Loucy (cell line): ENCODE data around the gene BIRC2.

ENCODE experiments used
- H2AFZ ChIP-seq: fragments of 200-600 bp; sonication (generic); 2 replicates; pipeline ENCODE4 v1.6.0; 2016; ENCODE audit warnings: antibody characterized with exemption, mild to moderate bottlenecking, low read length, moderate library complexity
- H3F3A ChIP-seq: fragments of 200-600 bp; 2 replicates; pipeline ENCODE4 v1.6.0; 2016; ENCODE audit warnings: antibody characterized with exemption, low read depth, mild to moderate bottlenecking
- H3K27me3 ChIP-seq: fragments of 200-600 bp; sonication (generic); 2 replicates; pipeline ENCODE4 v1.6.1; 2014; ENCODE audit warnings: low read length, mild to moderate bottlenecking; ENCODE audit not compliant: insufficient read depth, poor library complexity, severe bottlenecking
- H3K36me3 ChIP-seq: fragments of 200-600 bp; sonication (generic); 2 replicates; pipeline ENCODE4 v1.6.1; 2016; ENCODE audit warnings: low read length; ENCODE audit not compliant: insufficient read depth
- H3K4me1 ChIP-seq: fragments of 200-600 bp; sonication (generic); 2 replicates; pipeline ENCODE4 v1.5.1; 2014; ENCODE audit warnings: low read length, mild to moderate bottlenecking; ENCODE audit not compliant: insufficient read depth, poor library complexity, severe bottlenecking
- H3K4me2 ChIP-seq: fragments of 200-600 bp; sonication (generic); 2 replicates; pipeline ENCODE4 v1.6.0; 2014; ENCODE audit warnings: antibody characterized with exemption, low read length, low read depth, mild to moderate bottlenecking; ENCODE audit not compliant: poor library complexity, severe bottlenecking
- H3K4me3 ChIP-seq: fragments of 200-600 bp; sonication (generic); 2 replicates; pipeline ENCODE4 v1.5.1; 2014; ENCODE audit warnings: low read length, mild to moderate bottlenecking, mixed read lengths; ENCODE audit not compliant: poor library complexity, severe bottlenecking
- H3K79me2 ChIP-seq: fragments of 200-600 bp; sonication (generic); 2 replicates; pipeline ENCODE4 v1.6.1; 2014; ENCODE audit warnings: low read length; ENCODE audit not compliant: insufficient read depth
- H3K9ac ChIP-seq: fragments of 200-600 bp; sonication (generic); 2 replicates; pipeline ENCODE4 v1.6.0; 2014; ENCODE audit warnings: mild to moderate bottlenecking, low read depth, low read length, moderate library complexity; ENCODE audit not compliant: poor library complexity, severe bottlenecking
- H3K9me2 ChIP-seq: fragments of 200-600 bp; sonication (generic); replicated peaks from 2 replicates; pipeline ENCODE4 v1.6.1; 2016; ENCODE audit warnings: low read depth, low read length, mixed read lengths
- H3K9me3 ChIP-seq: fragments of 200-600 bp; sonication (generic); 2 replicates; pipeline ENCODE4 v1.6.1; 2014; ENCODE audit warnings: mild to moderate bottlenecking, antibody characterized with exemption, low read length, low read depth; ENCODE audit not compliant: insufficient read depth
- H4K20me1 ChIP-seq: fragments of 200-600 bp; sonication (generic); 2 replicates; pipeline ENCODE4 v1.6.0; 2014; ENCODE audit warnings: antibody characterized with exemption, low read length, mild to moderate bottlenecking; ENCODE audit not compliant: insufficient read depth, poor library complexity, severe bottlenecking
- CTCF ChIP-seq: fragments of 200-600 bp; sonication (generic); conservative IDR thresholded peaks from 2 replicates; pipeline ENCODE4 v1.5.1; 2014; ENCODE audit warnings: mild to moderate bottlenecking, antibody characterized with exemption, low read length
- EZH2phosphoT487 ChIP-seq: fragments of 200-600 bp; IDR thresholded peaks from 2 replicates; pipeline ENCODE4 v1.6.1; 2018; ENCODE audit warnings: antibody characterized with exemption, mild to moderate bottlenecking, moderate library complexity, borderline replicate concordance

The BIRC2 gene

GRCh38 chr11:102360681-102361080 is 13.7 kb downstream of the BIRC2 start:
- peak overlapping the region; percentile 46 for H3K4me3 ChIP-seq
- H3F3A ChIP-seq, result peaks cover 16% of the 10 kb centered on the region; the same call in 1 of the 2 replicates
- no peaks in the 10 kb centered on the region for H3K27me3 ChIP-seq
- H4K20me1 ChIP-seq, result peaks cover 13% of the 10 kb centered on the region
- no peak overlapping the region for H2AFZ ChIP-seq
- H3K9me2 ChIP-seq, result no peaks in the 10 kb centered on the region
- H3K4me1 ChIP-seq, result peaks cover 33% of the 10 kb centered on the region
- peaks cover 9% of the 10 kb centered on the region; the same call in 1 of the 2 replicates for H3K9me3 ChIP-seq
- H3K79me2 ChIP-seq, result peaks cover 25% of the 10 kb centered on the region
- peak overlapping the region; percentile 73 for H3K4me2 ChIP-seq
- H3K9ac ChIP-seq, result peak overlapping the region; percentile 14
- peaks cover 42% of the 10 kb centered on the region for H3K36me3 ChIP-seq
- TF ChIP-seq CTCF (no peak), EZH2phosphoT487 (no peak)

- no peaks in the 10 kb centered on the region for H3K9me2 ChIP-seq
- H3K9me3 ChIP-seq, result peaks cover 6% of the 10 kb centered on the region; the same call in 1 of the 2 replicates
- peaks cover 33% of the 10 kb centered on the region for H3K4me1 ChIP-seq
- H2AFZ ChIP-seq, result no peak overlapping the region
- peak overlapping the region; percentile 46 for H3K4me3 ChIP-seq
- peaks cover 16% of the 10 kb centered on the region; the same call in 1 of the 2 replicates for H3F3A ChIP-seq
- H3K27me3 ChIP-seq, result no peaks in the 10 kb centered on the region
- peak overlapping the region; percentile 17 for H3K9ac ChIP-seq
- H3K36me3 ChIP-seq, result peaks cover 44% of the 10 kb centered on the region
- peak overlapping the region; percentile 73 for H3K4me2 ChIP-seq
- no peak for TF ChIP-seq EZH2phosphoT487
- TF ChIP-seq CTCF, result no peak
- H4K20me1 ChIP-seq, result peaks cover 13% of the 10 kb centered on the region
- H3K79me2 ChIP-seq, result peaks cover 18% of the 10 kb centered on the region
Measured at GRCh38 chr11:102361086-102362031, 14.3 kb downstream of the BIRC2 start.

GRCh38 chr11:102364991-102365390 is 18.0 kb downstream of the BIRC2 start:
- no peaks in the 10 kb centered on the region for H3K9me2 ChIP-seq
- no peak overlapping the region for H3K9ac ChIP-seq
- 0 out of 2 replicates have a peak, but pooled peaks cover 3% of the 10 kb centered on the region for H3K79me2 ChIP-seq
- H3K36me3 ChIP-seq, result peaks cover 55% of the 10 kb centered on the region
- H3K4me1 ChIP-seq, result peaks cover 33% of the 10 kb centered on the region
- no peaks in the 10 kb centered on the region for H3K27me3 ChIP-seq
- peaks cover 20% of the 10 kb centered on the region; the same call in 1 of the 2 replicates for H3F3A ChIP-seq
- TF ChIP-seq EZH2phosphoT487 (no peak), CTCF (no peak)
- no peak overlapping the region for H2AFZ ChIP-seq
- H4K20me1 ChIP-seq, result peaks cover 13% of the 10 kb centered on the region
- H3K4me3 ChIP-seq, result no peak overlapping the region
- H3K4me2 ChIP-seq, result no peak overlapping the region
- no peaks in the 10 kb centered on the region for H3K9me3 ChIP-seq
